HepG2 (cell line): ENCODE results near the gene FBN3. TPM values are rescaled to one million over a fixed set of nuclear protein-coding genes. Genes with fewer than 3 reads are reported as not detected.

Experiments
- ATAC-seq: fragments of 200-7000 bp; cut with Tn5 transposase; 3 replicates; pipeline ENCODE4 v1.9.1; 2020; ENCODE audit warnings: mild to moderate bottlenecking, moderate library complexity
- BruUV-seq: library from RNA; stranded (reverse); fragments of 400-500 nt; replicated peaks from 2 replicates; lab custom pipeline; 2021; lab: Mats Ljungman, UMichigan
- CTCF ChIA-PET: fragments of 300-600 bp; formaldehyde crosslinking; extraction: SDS; loops from one replicate; lab custom pipeline; 2021; ENCODE audit warnings: low total read pairs, inconsistent platforms, low intra/inter-chr PET ratio; lab: Yijun Ruan, JAX
- POLR2A ChIA-PET: fragments of 350-600 bp; sonication (Branson Sonifier 250); formaldehyde crosslinking; loops from one replicate; lab custom pipeline; 2020; ENCODE audit warnings: antibody characterized with exemption, inconsistent platforms; lab: Yijun Ruan, JAX
- DNase-seq: peaks from one replicate; pipeline ENCODE4 v3.0.0-alpha.2; 2015; ENCODE audit warnings: low spot score
- FAIRE-seq: peaks from 3 replicates; lab custom pipeline; 2011; peaks lifted over from hg19 to GRCh38; lab: Jason Lieb, UNC
- H2AFZ ChIP-seq: one replicate; pipeline ENCODE4 v1.6.1; 2011; ENCODE audit warnings: low read length, inconsistent platforms
- H3K27ac ChIP-seq: fragments of 300-600 bp; 3 replicates; pipeline ENCODE4 v1.8.0; 2011; ENCODE audit warnings: mixed run types, mild to moderate bottlenecking, mixed read lengths, low read length, inconsistent platforms; ENCODE audit not compliant: insufficient read depth; ENCODE audit errors: extremely low read length
- H3K27me3 ChIP-seq, 2 experiments: fragments of 200-600 bp in 1 of 2; 2 replicates in 1 of 2; 3 replicates in 1 of 2; pipeline versions ENCODE4 v1.6.0 to v1.8.0; 2011; ENCODE audit warnings: low read length in 2 of 2, mild to moderate bottlenecking in 2 of 2, moderate library complexity in 2 of 2, inconsistent platforms in 1 of 2; ENCODE audit not compliant: insufficient read depth in 2 of 2, control insufficient read depth in 1 of 2
- H3K36me3 ChIP-seq, 2 experiments: fragments of 200-600 bp in 1 of 2; replicated peaks in 1 of 2; 2 replicates in 1 of 2; 3 replicates in 1 of 2; pipeline versions ENCODE4 v1.5.1 to v1.8.0; 2011; ENCODE audit warnings: low read length in 2 of 2, inconsistent platforms in 1 of 2; ENCODE audit not compliant: insufficient read depth in 2 of 2, control insufficient read depth in 1 of 2
- H3K4me1 ChIP-seq: 2 replicates; pipeline ENCODE4 v1.5.1; 2012; ENCODE audit warnings: low read length, inconsistent platforms; ENCODE audit not compliant: insufficient read depth
- H3K4me2 ChIP-seq: 2 replicates; pipeline ENCODE4 v1.6.0; 2011; ENCODE audit warnings: low read depth, low read length, inconsistent platforms
- H3K4me3 ChIP-seq, 3 experiments: fragments of 200-600 bp in 1 of 3; sonication (generic), shearing (Covaris generic) in 1 of 3; replicated peaks in 1 of 3; 2 replicates each; pipeline ENCODE4 v1.5.1; 2011 to 2016; ENCODE audit warnings: low read length in 3 of 3, inconsistent platforms in 2 of 3, low read depth in 2 of 3, mild to moderate bottlenecking in 2 of 3, control low read depth in 1 of 3, mixed read lengths in 1 of 3; ENCODE audit not compliant: insufficient read depth in 1 of 3
- H3K79me2 ChIP-seq: one replicate; pipeline ENCODE4 v1.6.1; 2011; ENCODE audit warnings: low read length, inconsistent platforms; ENCODE audit not compliant: insufficient read depth
- H3K9ac ChIP-seq: 2 replicates; pipeline ENCODE4 v1.6.0; 2011; ENCODE audit warnings: mild to moderate bottlenecking, low read depth, low read length, inconsistent platforms; ENCODE audit not compliant: insufficient read depth
- H3K9me3 ChIP-seq: 2 replicates; pipeline ENCODE4 v1.5.1; 2012; ENCODE audit warnings: mild to moderate bottlenecking, low read length
- H4K20me1 ChIP-seq: 2 replicates; pipeline ENCODE4 v1.6.0; 2011; ENCODE audit warnings: inconsistent platforms, mild to moderate bottlenecking, low read length, moderate library complexity; ENCODE audit not compliant: insufficient read depth
- ATF2 ChIP-seq: sonication (generic); formaldehyde crosslinking; IDR thresholded peaks from 2 replicates; pipeline ENCODE4 v1.4.0; 2020; ENCODE audit warnings: missing genetic modification reagents
- BRD4 ChIP-seq: sonication (generic); formaldehyde crosslinking; IDR thresholded peaks from 2 replicates; pipeline ENCODE4 v1.4.0; 2020; ENCODE audit warnings: missing genetic modification reagents
- HINFP ChIP-seq: sonication (generic); formaldehyde crosslinking; IDR thresholded peaks from 2 replicates; pipeline ENCODE4 v1.4.0; 2020; ENCODE audit warnings: low read depth, mild to moderate bottlenecking, missing genetic modification reagents
- HOXD1 ChIP-seq: sonication (generic); formaldehyde crosslinking; IDR thresholded peaks from 2 replicates; pipeline ENCODE4 v1.5.0; 2020; ENCODE audit warnings: missing genetic modification reagents
- MAFK ChIP-seq, 2 experiments: IDR thresholded peaks in 1 of 2; conservative IDR thresholded peaks in 1 of 2; 2 replicates each; pipeline ENCODE4 v1.6.1; 2011; ENCODE audit warnings: improper control_type of control experiment in 2 of 2, low read length in 2 of 2
- MYNN ChIP-seq: sonication (generic); formaldehyde crosslinking; IDR thresholded peaks from 2 replicates; pipeline ENCODE4 v1.4.0; 2020; ENCODE audit warnings: mild to moderate bottlenecking, low read depth, missing genetic modification reagents
- SRSF4 ChIP-seq: fragments of 200-400 bp; formaldehyde crosslinking; IDR thresholded peaks from one replicate; pipeline ENCODE4 v1.6.1; 2018; ENCODE audit warnings: mild to moderate bottlenecking, low read depth, low read length, moderate library complexity; ENCODE audit not compliant: poor library complexity, severe bottlenecking
- ZMYM2 ChIP-seq: sonication (generic); formaldehyde crosslinking; IDR thresholded peaks from 2 replicates; pipeline ENCODE4 v1.8.0; 2022; ENCODE audit warnings: mild to moderate bottlenecking, missing genetic modification reagents
- ZNF136 ChIP-seq: sonication (generic); formaldehyde crosslinking; IDR thresholded peaks from 2 replicates; pipeline ENCODE4 v1.8.1; 2022; ENCODE audit warnings: low read depth, mild to moderate bottlenecking, moderate library complexity, missing genetic modification reagents
- ZNF20 ChIP-seq: sonication (generic); formaldehyde crosslinking; IDR thresholded peaks from 2 replicates; pipeline ENCODE4 v1.4.0; 2020; ENCODE audit warnings: mild to moderate bottlenecking, moderate library complexity, missing genetic modification reagents
- ZNF276 ChIP-seq: sonication (generic); formaldehyde crosslinking; IDR thresholded peaks from 2 replicates; pipeline ENCODE4 v1.4.0; 2020; ENCODE audit warnings: mild to moderate bottlenecking, low read depth, missing genetic modification reagents
- whole genome bisulfite sequencing: methylation state at CpG from one replicate; pipeline ENCODE4 v1.1.6; 2017; ENCODE audit warnings: low lambda C conversion rate; 5-methylcytosine and 5-hydroxymethylcytosine counted together
- in situ Hi-C: cut with HindIII; loops from 2 replicates; pipeline ENCODE4 v1.10.0; 2017; ENCODE audit warnings: low pct_unique_long_range_greater_than_20kb; ENCODE audit not compliant: extremely low pct_ligation_motif_present
- intact Hi-C: fragments of 100-400 bp; cut with micrococcal nuclease; formaldehyde crosslinking; loops from one replicate; pipeline ENCODE4 v1.10.0; 2022; ENCODE audit not compliant: unreplicated experiment
- polyA plus RNA-seq, 8 experiments: library from polyadenylated mRNA; depleted of rRNA in 3 of 8; stranded (reverse) in 7 of 8; unstranded in 1 of 8; fragments of >200 nt; fragmentation: Illumina TruSeq in 4 of 8; extraction: Trizol in 4 of 8; gene quantifications; 2 replicates each; pipeline versions ENCODE4 v1.2.1 to v1.2.3, GENCODE V29; 2011 to 2016; ENCODE audit warnings: low read depth in 4 of 8, missing spikeins in 1 of 8, mixed read lengths in 1 of 8; ENCODE audit not compliant: insufficient read depth in 1 of 8
- total RNA-seq, 5 experiments: library from RNA; depleted of rRNA; stranded (reverse); fragments of >200 nt; fragmentation: Illumina TruSeq; extraction: Trizol; gene quantifications; 2 replicates each; pipeline ENCODE4 v1.2.3, GENCODE V29; 2016; ENCODE audit warnings: low read depth in 1 of 5

FBN3 gene
- total and polyA plus RNA-seq, 2 of the 13 experiments (the other 11 are each of a cell fraction or from before 2014, with no cell fraction given): 0.20 to 1.3 TPM

GRCh38 chr19:8038815-8039214 lies 110.6 kb downstream of the FBN3 start:
- no peak overlapping the region for H3K4me2 ChIP-seq
- no peak overlapping the region for H3K9ac ChIP-seq
- POLR2A ChIA-PET: no interaction called here
- intact Hi-C loops (no loop called here), in situ Hi-C loops (no loop called here)
- no peaks in the 10 kb centered on the region for H3K9me3 ChIP-seq
- no peaks in the 10 kb centered on the region; a peak in 1 of 5 replicates for H3K27me3 ChIP-seq
- H3K27ac ChIP-seq: no peak overlapping the region
- no peaks in the 10 kb centered on the region for H4K20me1 ChIP-seq
- 57% methylated on average over 6 of the region's 6 CpGs for WGBS
- no TSS peak for BruUV-seq
- H3K36me3 ChIP-seq: no peaks in the 10 kb centered on the region
- H3K4me1 ChIP-seq: peaks cover 19% of the 10 kb centered on the region; the same call in 1 of the 2 replicates
- H3K79me2 ChIP-seq: no peaks in the 10 kb centered on the region
- H2AFZ ChIP-seq: no peak overlapping the region
- ATAC-seq (no peak), FAIRE-seq (no peak), DNase-seq (no peak)
- CTCF ChIA-PET: no interaction called here
- no peak for TF ChIP-seq ATF2
- TF ChIP-seq MAFK (conservative IDR thresholded peaks at IDR 0.05 in 1 of 2, IDR thresholded peaks at IDR 0.05 in 1 of 2; ENCODE audit: low read length in 2 of 2): peak in 1 of 2 experiments; percentile 18; a peak in 1 of 4 replicates
- no peak for TF ChIP-seq BRD4
- no peak for TF ChIP-seq ZNF20 (CRISPR knock-in tag)
- TF ChIP-seq MYNN (CRISPR knock-in tag): no peak
- TF ChIP-seq, all 625 proteins: peak for 1
- H3K4me3 ChIP-seq: no peak overlapping the region

- no TSS peak for BruUV-seq
- TF ChIP-seq ATF2 (no peak), HOXD1 (CRISPR knock-in tag) (no peak), ZNF136 (no peak), ZMYM2 (CRISPR knock-in tag) (no peak), ZNF276 (CRISPR knock-in tag) (no peak), HINFP (CRISPR knock-in tag) (no peak), SRSF4 (no peak)
- in situ Hi-C loops: no loop called here
Measured at GRCh38 chr19:8036434-8037099, 112.8 kb downstream of the FBN3 start.

More at GRCh38 chr19:8036434-8037099, 112.8 kb downstream of the FBN3 start:
- POLR2A ChIA-PET: no interaction called here
- no peak overlapping the region for H3K4me3 ChIP-seq
- CTCF ChIA-PET: no interaction called here
- no peaks in the 10 kb centered on the region for H3K79me2 ChIP-seq
- H2AFZ ChIP-seq: no peak overlapping the region
- H3K27ac ChIP-seq: no peak overlapping the region
- DNase-seq (no peak), ATAC-seq (no peak), FAIRE-seq (no peak)
- H3K9ac ChIP-seq: no peak overlapping the region
- intact Hi-C loops: no loop called here
- no peaks in the 10 kb centered on the region for H3K9me3 ChIP-seq
- 52% methylated on average over 7 of the region's 7 CpGs for WGBS
- H3K4me2 ChIP-seq: no peak overlapping the region
- no peaks in the 10 kb centered on the region; a peak in 1 of 5 replicates for H3K27me3 ChIP-seq
- no peaks in the 10 kb centered on the region for H4K20me1 ChIP-seq
- H3K4me1 ChIP-seq: peaks cover 35% of the 10 kb centered on the region
- no peaks in the 10 kb centered on the region for H3K36me3 ChIP-seq
